Neural progenitor cell (in vitro differentiated cells): Measurements from ENCODE around the gene APOC4. TPM values are rescaled to one million over a fixed set of nuclear protein-coding genes. Genes with fewer than 3 reads are reported as not detected.
"Not testable (repeated sequence)": the region's sequence is repeated elsewhere in the genome, so short reads cannot be mapped to it uniquely, and the experiment has no call there.

Experiments used
- DNase-seq: peaks from one replicate; pipeline ENCODE4 v3.0.0-alpha.2; 2016; ENCODE audit warnings: low spot score
- H2AFZ ChIP-seq: fragments of 200-600 bp; sonication (generic); replicated peaks from 2 replicates; pipeline ENCODE4 v1.6.1; 2016; ENCODE audit warnings: antibody characterized with exemption
- H3F3A ChIP-seq: fragments of 200-600 bp; sonication (generic); 2 replicates; pipeline ENCODE4 v1.6.1; 2016; ENCODE audit warnings: antibody characterized with exemption, low read depth
- H3K27ac ChIP-seq: fragments of 200-600 bp; sonication (generic); 2 replicates; pipeline ENCODE4 v1.5.1; 2016; ENCODE audit warnings: mild to moderate bottlenecking
- H3K27me3 ChIP-seq: fragments of 200-600 bp; sonication (generic); 2 replicates; pipeline ENCODE4 v1.6.1; 2016; ENCODE audit warnings: mild to moderate bottlenecking, moderate library complexity
- H3K36me3 ChIP-seq: fragments of 200-600 bp; sonication (generic); 2 replicates; pipeline ENCODE4 v1.5.1; 2016
- H3K4me1 ChIP-seq: fragments of 200-600 bp; sonication (generic); 2 replicates; pipeline ENCODE4 v1.6.1; 2016; ENCODE audit warnings: mixed run types
- H3K4me2 ChIP-seq: fragments of 200-600 bp; sonication (generic); 2 replicates; pipeline ENCODE4 v1.6.1; 2016
- H3K4me3 ChIP-seq: fragments of 200-600 bp; sonication (generic); 2 replicates; pipeline ENCODE4 v1.5.1; 2016
- H3K79me2 ChIP-seq: fragments of 200-600 bp; sonication (generic); 2 replicates; pipeline ENCODE4 v1.6.1; 2016; ENCODE audit warnings: low read depth
- H3K9ac ChIP-seq: fragments of 200-600 bp; sonication (generic); 2 replicates; pipeline ENCODE4 v1.6.1; 2016
- H3K9me3 ChIP-seq: fragments of 200-600 bp; sonication (generic); 2 replicates; pipeline ENCODE4 v1.5.1; 2016; ENCODE audit warnings: low read depth
- H4K20me1 ChIP-seq: fragments of 200-600 bp; sonication (generic); 2 replicates; pipeline ENCODE4 v1.6.1; 2016; ENCODE audit warnings: low read depth
- H3K27ac Mint-ChIP-seq: 3 replicates; pipeline ENCODE4 v1.8.0; 2021; ENCODE audit warnings: mixed read lengths
- H3K27me3 Mint-ChIP-seq: 2 replicates; pipeline ENCODE4 v1.8.0; 2022; ENCODE audit warnings: low read depth, mild to moderate bottlenecking, inconsistent platforms, moderate library complexity, mixed read lengths; ENCODE audit not compliant: insufficient read depth
- H3K36me3 Mint-ChIP-seq: 3 replicates; pipeline ENCODE4 v1.8.0; 2021; ENCODE audit warnings: mixed read lengths
- H3K4me1 Mint-ChIP-seq: 3 replicates; pipeline ENCODE4 v1.8.0; 2021; ENCODE audit warnings: mixed read lengths
- H3K4me3 Mint-ChIP-seq: 3 replicates; pipeline ENCODE4 v1.8.0; 2021; ENCODE audit warnings: mild to moderate bottlenecking, moderate library complexity, mixed read lengths
- H3K9me3 Mint-ChIP-seq: 3 replicates; pipeline ENCODE4 v1.8.0; 2020; ENCODE audit warnings: mixed read lengths
- CTCF ChIP-seq: fragments of 200-600 bp; sonication (generic); IDR thresholded peaks from 2 replicates; pipeline ENCODE4 v1.5.1; 2017; ENCODE audit warnings: antibody characterized with exemption, mild to moderate bottlenecking
- EZH2 ChIP-seq: fragments of 200-600 bp; sonication (generic); IDR thresholded peaks from 2 replicates; pipeline ENCODE4 v1.6.1; 2017; ENCODE audit warnings: antibody characterized with exemption, mild to moderate bottlenecking, moderate library complexity
- EZH2phosphoT487 ChIP-seq: fragments of 200-600 bp; sonication (generic); IDR thresholded peaks from 2 replicates; pipeline ENCODE4 v1.6.1; 2017; ENCODE audit warnings: antibody characterized with exemption
- total RNA-seq: library from RNA; depleted of rRNA; stranded (reverse); fragments of >200 nt; gene quantifications from 2 replicates; pipeline ENCODE4 v1.2.3, GENCODE V29; 2015; ENCODE audit warnings: low replicate concordance

Gene APOC4
- total RNA-seq, 1 donor from 2014 or later: not detected

GRCh38 chr19:44961821-44962220 is 19.8 kb downstream of the APOC4 start:
- H4K20me1 ChIP-seq: peaks cover 32% of the 10 kb centered on the region
- TF ChIP-seq EZH2: no peak
- no peak for TF ChIP-seq EZH2phosphoT487
- TF ChIP-seq CTCF: no peak
- no peak overlapping the region for H3K9ac ChIP-seq
- no peak overlapping the region for H3K4me2 ChIP-seq
- H3K27me3 Mint-ChIP-seq: peaks cover 2% of the 10 kb centered on the region
- H3K36me3 ChIP-seq: no peaks in the 10 kb centered on the region
- peaks cover 7% of the 10 kb centered on the region for H3K4me1 Mint-ChIP-seq
- H3K36me3 Mint-ChIP-seq: peaks cover 14% of the 10 kb centered on the region
- DNase-seq: no peak
- H3K27ac Mint-ChIP-seq: no peak overlapping the region
- no peaks in the 10 kb centered on the region for H3K4me1 ChIP-seq
- H3K27me3 ChIP-seq: no peaks in the 10 kb centered on the region
- no peak overlapping the region for H2AFZ ChIP-seq
- no peak overlapping the region for H3K27ac ChIP-seq
- H3K9me3 Mint-ChIP-seq: no peaks in the 10 kb centered on the region
- H3F3A ChIP-seq: no peaks in the 10 kb centered on the region
- no peaks in the 10 kb centered on the region for H3K9me3 ChIP-seq
- no peak overlapping the region for H3K4me3 ChIP-seq
- peaks cover 40% of the 10 kb centered on the region for H3K79me2 ChIP-seq
- H3K4me3 Mint-ChIP-seq: no peak overlapping the region

- Histone ChIP-seq H3K4me2 (no peak overlapping the region), H3K36me3 (no peaks in the 10 kb centered on the region), H3K4me1 (no peaks in the 10 kb centered on the region), H2AFZ (no peak overlapping the region), H4K20me1 (no peaks in the 10 kb centered on the region), H3K27me3 (no peaks in the 10 kb centered on the region), H3F3A (no peaks in the 10 kb centered on the region), H3K9ac (no peak overlapping the region), H3K4me3 (no peak overlapping the region), H3K27ac (no peak overlapping the region), H3K9me3 (no peaks in the 10 kb centered on the region), H3K79me2 (no peaks in the 10 kb centered on the region)
- Mint-ChIP-seq H3K4me1 (no peaks in the 10 kb centered on the region), H3K4me3 (no peak overlapping the region), H3K27me3 (peaks cover 2% of the 10 kb centered on the region), H3K36me3 (peaks cover 13% of the 10 kb centered on the region), H3K27ac (no peak overlapping the region), H3K9me3 (no peaks in the 10 kb centered on the region)
- TF ChIP-seq EZH2phosphoT487: no peak
- no peak for DNase-seq
These were observed 26.1 kb downstream of the APOC4 start for GRCh38 chr19:44968118-44968517.

- TF ChIP-seq EZH2: no peak
- no peak for TF ChIP-seq EZH2phosphoT487
- H3K4me1 Mint-ChIP-seq: no peaks in the 10 kb centered on the region
- H3K27ac Mint-ChIP-seq: no peak overlapping the region
- no peak for DNase-seq
- no peaks in the 10 kb centered on the region for H4K20me1 ChIP-seq
- H3K36me3 Mint-ChIP-seq: peaks cover 15% of the 10 kb centered on the region
- no peak overlapping the region for H2AFZ ChIP-seq
- no peak overlapping the region for H3K9ac ChIP-seq
- H3K27me3 ChIP-seq: no peaks in the 10 kb centered on the region
- H3K36me3 ChIP-seq: no peaks in the 10 kb centered on the region
- H3K4me3 ChIP-seq: no peak overlapping the region
- H3K9me3 Mint-ChIP-seq: no peaks in the 10 kb centered on the region
- no peaks in the 10 kb centered on the region for H3K4me1 ChIP-seq
- H3K27me3 Mint-ChIP-seq: peaks cover 2% of the 10 kb centered on the region
- no peak overlapping the region for H3K4me2 ChIP-seq
- no peaks in the 10 kb centered on the region for H3K79me2 ChIP-seq
- H3K27ac ChIP-seq: no peak overlapping the region
- no peak overlapping the region for H3K4me3 Mint-ChIP-seq
- no peaks in the 10 kb centered on the region for H3F3A ChIP-seq
- H3K9me3 ChIP-seq: no peaks in the 10 kb centered on the region
These were observed 26.6 kb downstream of the APOC4 start for GRCh38 chr19:44968670-44969069.

- Histone ChIP-seq H3K27ac (no peak overlapping the region), H4K20me1 (no peaks in the 10 kb centered on the region), H2AFZ (no peak overlapping the region), H3K9ac (no peak overlapping the region), H3K36me3 (no peaks in the 10 kb centered on the region), H3K4me2 (no peak overlapping the region), H3K9me3 (no peaks in the 10 kb centered on the region), H3F3A (no peaks in the 10 kb centered on the region), H3K79me2 (no peaks in the 10 kb centered on the region), H3K4me1 (no peaks in the 10 kb centered on the region), H3K27me3 (no peaks in the 10 kb centered on the region), H3K4me3 (no peak overlapping the region)
- TF ChIP-seq EZH2phosphoT487 (no peak), EZH2 (no peak), CTCF (no peak)
- Mint-ChIP-seq H3K4me3 (no peak overlapping the region), H3K36me3 (peaks cover 17% of the 10 kb centered on the region), H3K27me3 (peaks cover 2% of the 10 kb centered on the region), H3K9me3 (no peaks in the 10 kb centered on the region), H3K4me1 (no peaks in the 10 kb centered on the region), H3K27ac (no peak overlapping the region)
- no peak for DNase-seq
These were observed 27.4 kb downstream of the APOC4 start for GRCh38 chr19:44969437-44969836.

- H3K9me3 ChIP-seq, H3K4me1 ChIP-seq, H3K4me1 Mint-ChIP-seq, H3K9me3 Mint-ChIP-seq, H3K4me3 Mint-ChIP-seq, H3K79me2 ChIP-seq, H4K20me1 ChIP-seq, H3K27ac Mint-ChIP-seq, H3K4me3 ChIP-seq, H3K9ac ChIP-seq, H2AFZ ChIP-seq, DNase-seq, H3K36me3 ChIP-seq, H3K27ac ChIP-seq, H3K4me2 ChIP-seq, H3K27me3 Mint-ChIP-seq, H3F3A ChIP-seq, H3K27me3 ChIP-seq: not testable (repeated sequence)
- H3K36me3 Mint-ChIP-seq: peaks cover 10% of the 10 kb centered on the region
These were observed 29.4 kb downstream of the APOC4 start for GRCh38 chr19:44971451-44971850.
